ENCODE results near the gene LAPTM5. TPM values are rescaled to one million over a fixed set of nuclear protein-coding genes. Genes with fewer than 3 reads are reported as not detected.
A peak's percentile ranks its signal among the peaks of the same experiment; 100 is the strongest.

The LAPTM5 gene
- total RNA-seq, 4 donors from 2014 or later, result 2.3 to 14.8 (median 10.1) TPM

DNA sequence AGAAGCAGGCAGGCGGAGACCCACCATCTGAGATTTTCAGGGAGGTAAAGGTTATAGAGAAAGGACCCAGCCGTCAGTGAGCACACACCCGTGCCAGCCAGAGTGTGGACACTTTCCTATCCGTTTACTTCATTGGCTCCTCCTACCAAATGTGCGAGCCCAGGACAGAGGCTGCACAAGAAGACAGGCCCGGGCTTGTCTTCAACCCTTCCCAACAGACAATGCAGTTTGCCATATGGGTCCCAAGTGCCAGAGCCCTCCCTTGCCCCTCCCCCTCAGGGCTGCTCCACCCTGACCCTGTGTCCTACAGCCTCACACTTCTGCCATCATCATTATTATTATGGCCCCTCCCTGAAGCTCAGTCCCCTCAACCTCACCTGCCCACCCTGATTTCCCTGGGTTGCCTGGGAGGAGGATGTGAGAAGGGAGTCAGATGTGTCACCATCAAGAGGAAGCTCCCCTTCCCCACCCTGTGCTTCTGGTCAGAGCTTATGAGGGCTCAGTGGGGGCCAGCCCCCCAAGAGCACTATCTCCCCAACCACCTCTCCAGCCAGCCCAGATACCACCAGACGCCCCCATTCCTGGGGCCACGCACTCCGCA, 9.4 kb downstream of the LAPTM5 start:
- H3K36me3 ChIP-seq, result no peaks in the 10 kb centered on the region
- H3K4me1 ChIP-seq, result no peaks in the 10 kb centered on the region
- intact Hi-C loops (cut with DNase I; ENCODE audit: low total_unique reads), result no loop called here
- TF ChIP-seq, protein P1, sequence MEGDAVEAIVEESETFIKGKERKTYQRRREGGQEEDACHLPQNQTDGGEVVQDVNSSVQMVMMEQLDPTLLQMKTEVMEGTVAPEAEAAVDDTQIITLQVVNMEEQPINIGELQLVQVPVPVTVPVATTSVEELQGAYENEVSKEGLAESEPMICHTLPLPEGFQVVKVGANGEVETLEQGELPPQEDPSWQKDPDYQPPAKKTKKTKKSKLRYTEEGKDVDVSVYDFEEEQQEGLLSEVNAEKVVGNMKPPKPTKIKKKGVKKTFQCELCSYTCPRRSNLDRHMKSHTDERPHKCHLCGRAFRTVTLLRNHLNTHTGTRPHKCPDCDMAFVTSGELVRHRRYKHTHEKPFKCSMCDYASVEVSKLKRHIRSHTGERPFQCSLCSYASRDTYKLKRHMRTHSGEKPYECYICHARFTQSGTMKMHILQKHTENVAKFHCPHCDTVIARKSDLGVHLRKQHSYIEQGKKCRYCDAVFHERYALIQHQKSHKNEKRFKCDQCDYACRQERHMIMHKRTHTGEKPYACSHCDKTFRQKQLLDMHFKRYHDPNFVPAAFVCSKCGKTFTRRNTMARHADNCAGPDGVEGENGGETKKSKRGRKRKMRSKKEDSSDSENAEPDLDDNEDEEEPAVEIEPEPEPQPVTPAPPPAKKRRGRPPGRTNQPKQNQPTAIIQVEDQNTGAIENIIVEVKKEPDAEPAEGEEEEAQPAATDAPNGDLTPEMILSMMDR (IDR thresholded peaks at IDR 0.05 in 4 of 5, conservative IDR thresholded peaks at IDR 0.05 in 1 of 5), result no peak
- TF ChIP-seq POLR2A (IDR thresholded peaks at IDR 0.05), result no peak
- no peaks in the 10 kb centered on the region for H3K27me3 ChIP-seq
- H3K4me3 ChIP-seq, result no peak overlapping the region
- DNase-seq (no peak), ATAC-seq (no peak)
- no peaks in the 10 kb centered on the region for H3K9me3 ChIP-seq
- in situ Hi-C loops (cut with MboI; ENCODE audit: low sequenced_read_pairs in 4 of 4), result no loop called here
- no peak overlapping the region for H3K27ac ChIP-seq

DNA sequence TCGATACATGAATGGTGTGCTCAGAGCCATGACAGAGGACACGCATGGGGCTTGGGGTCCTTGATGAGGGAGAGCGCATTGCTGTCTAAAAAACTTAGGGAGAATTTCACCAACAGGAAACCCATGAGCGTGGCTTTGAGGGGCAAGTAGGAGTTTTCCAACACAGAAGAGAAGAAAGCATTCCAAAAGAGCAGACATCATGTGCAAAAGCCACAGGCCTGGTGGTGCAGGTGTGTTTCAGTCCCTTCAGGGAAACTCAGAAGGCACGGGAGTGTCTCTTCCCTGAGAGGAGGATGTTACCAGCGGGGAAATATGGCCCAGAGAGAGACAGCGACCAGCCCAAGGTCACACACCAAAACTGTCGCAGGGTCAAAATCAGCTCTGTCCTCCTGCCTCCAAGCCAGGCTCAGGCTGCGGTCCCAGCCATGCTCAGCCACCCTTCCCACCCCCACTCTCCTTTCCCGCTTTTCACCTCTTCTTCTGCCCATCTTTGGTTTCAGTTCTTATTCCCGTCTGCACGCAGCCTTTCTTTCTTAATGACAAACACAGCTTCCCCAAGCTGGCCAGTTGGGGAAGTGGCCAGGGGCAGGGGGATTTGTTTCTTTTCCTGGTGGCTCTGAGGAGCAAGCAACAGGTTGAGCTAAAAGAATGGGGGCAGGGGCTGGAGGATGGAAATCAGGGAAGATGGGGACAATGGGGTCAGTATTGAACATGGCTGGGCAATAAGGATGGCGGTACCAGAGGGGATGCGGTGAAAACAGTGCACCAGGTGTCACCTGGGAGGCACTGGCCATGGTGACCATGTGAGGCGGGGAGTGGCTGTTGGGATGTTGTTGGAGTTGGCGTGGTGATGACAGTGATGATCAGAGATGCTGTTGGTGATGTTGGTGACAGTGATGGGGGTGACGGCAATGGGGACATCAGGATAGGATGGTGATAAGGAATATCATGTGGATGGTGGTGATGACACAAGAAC, 10.3 kb downstream of the LAPTM5 start:
- Histone ChIP-seq H3K4me1 (no peaks in the 10 kb centered on the region), H3K27ac (no peak overlapping the region), H3K36me3 (no peaks in the 10 kb centered on the region), H3K4me3 (no peak overlapping the region), H3K27me3 (no peaks in the 10 kb centered on the region), H3K9me3 (no peaks in the 10 kb centered on the region)
- intact Hi-C loops (cut with DNase I; ENCODE audit: low total_unique reads), result no loop called here
- in situ Hi-C loops (cut with MboI; ENCODE audit: low sequenced_read_pairs in 4 of 4), result no loop called here
- no peak for TF ChIP-seq POLR2A (IDR thresholded peaks at IDR 0.05)
- TF ChIP-seq, protein P1 (IDR thresholded peaks at IDR 0.05 in 4 of 5, conservative IDR thresholded peaks at IDR 0.05 in 1 of 5), result no peak
- DNase-seq (no peak), ATAC-seq (no peak)

DNA sequence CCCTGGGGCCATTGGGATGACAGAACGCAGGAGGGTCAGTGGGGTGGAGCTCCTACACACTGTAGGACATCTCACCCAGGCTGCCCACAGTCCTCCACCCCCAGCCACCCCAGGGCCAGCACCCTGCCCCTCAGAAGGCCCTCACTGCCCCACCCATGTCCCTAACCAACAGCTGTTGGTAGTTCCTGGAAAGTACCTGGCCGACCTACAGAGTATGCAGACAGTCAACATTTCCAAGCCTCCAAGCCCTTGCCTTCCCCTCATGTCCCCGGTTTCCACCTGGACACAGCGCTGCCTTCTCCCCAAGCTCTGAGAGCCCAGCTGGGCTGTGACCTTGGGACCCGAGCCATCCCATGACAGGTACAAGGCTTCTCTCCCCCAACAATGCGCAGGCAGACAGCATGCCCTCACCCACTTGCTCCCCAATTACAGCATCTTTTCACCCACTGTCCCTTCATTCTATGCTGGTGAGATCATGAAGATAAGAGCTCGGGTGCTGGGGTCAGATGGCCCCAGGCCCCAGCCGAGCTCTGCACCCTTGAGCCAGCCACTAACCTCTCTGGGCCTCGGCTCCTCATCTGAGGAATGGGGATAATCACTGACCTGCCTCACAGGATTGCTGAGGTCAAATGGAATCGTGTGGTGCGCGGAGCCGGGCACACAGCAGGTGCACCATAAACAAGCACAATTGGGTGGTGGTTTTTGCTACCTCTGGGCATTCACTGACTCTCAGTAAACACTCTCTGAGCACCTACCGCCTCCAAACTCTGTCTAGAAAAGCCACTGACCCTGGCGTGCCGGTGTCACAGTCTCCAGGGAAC, 11.2 kb downstream of the LAPTM5 start:
- no peak for DNase-seq
- ATAC-seq, result peak; percentile 18 to 32
- Histone ChIP-seq H3K9me3 (no peaks in the 10 kb centered on the region), H3K4me3 (no peak overlapping the region), H3K27ac (no peak overlapping the region), H3K36me3 (no peaks in the 10 kb centered on the region), H3K27me3 (no peaks in the 10 kb centered on the region), H3K4me1 (no peaks in the 10 kb centered on the region)
- TF ChIP-seq, protein P1 (IDR thresholded peaks at IDR 0.05 in 4 of 5, conservative IDR thresholded peaks at IDR 0.05 in 1 of 5), result no peak
- TF ChIP-seq POLR2A (IDR thresholded peaks at IDR 0.05), result no peak
- intact Hi-C loops (cut with DNase I; ENCODE audit: low total_unique reads), result no loop called here
- in situ Hi-C loops (cut with MboI; ENCODE audit: low sequenced_read_pairs in 4 of 4), result no loop called here

DNA sequence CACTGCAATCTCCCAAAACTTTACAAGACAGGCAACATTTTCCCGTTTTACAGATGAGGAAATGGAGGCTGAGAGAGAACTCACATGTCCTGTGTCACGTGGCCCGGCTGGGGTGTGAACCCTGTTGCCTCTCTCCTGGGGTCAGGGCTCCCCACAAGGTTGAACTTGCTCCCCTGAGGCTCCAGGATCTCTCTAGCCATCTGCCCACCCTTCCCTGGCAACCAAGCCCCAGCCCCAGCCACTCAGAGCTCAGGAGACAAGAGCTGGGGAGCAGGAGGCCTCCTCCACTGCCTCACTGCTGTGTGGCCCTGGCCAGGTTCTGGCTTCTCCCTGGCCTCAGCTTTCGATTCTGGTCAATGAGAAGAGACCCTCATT, 11.8 kb downstream of the LAPTM5 start:
- H3K36me3 ChIP-seq, result no peaks in the 10 kb centered on the region
- intact Hi-C loops (cut with DNase I; ENCODE audit: low total_unique reads) (no loop called here), in situ Hi-C loops (cut with MboI; ENCODE audit: low sequenced_read_pairs in 4 of 4) (no loop called here)
- H3K9me3 ChIP-seq, result no peaks in the 10 kb centered on the region
- DNase-seq (no peak), ATAC-seq (no peak)
- H3K27me3 ChIP-seq, result no peaks in the 10 kb centered on the region
- H3K4me1 ChIP-seq, result no peaks in the 10 kb centered on the region
- TF ChIP-seq POLR2A (IDR thresholded peaks at IDR 0.05), result no peak
- TF ChIP-seq, protein P1 (IDR thresholded peaks at IDR 0.05 in 4 of 5, conservative IDR thresholded peaks at IDR 0.05 in 1 of 5), result no peak
- no peak overlapping the region for H3K4me3 ChIP-seq
- H3K27ac ChIP-seq, result no peak overlapping the region

All from gastrocnemius medialis (tissue), 4 donors.